GM11168 (cell line): ENCODE results near the gene TAF1B.
"Not testable (repeated sequence)": the region's sequence is repeated elsewhere in the genome, so short reads cannot be mapped to it uniquely, and the experiment has no call there.

Source experiments
- in situ Hi-C: fragments of 300-500 bp; cut with MboI; formaldehyde crosslinking; loops from one replicate; pipeline ENCODE4 v1.12.0; 2022; ENCODE audit warnings: low sequenced_read_pairs; ENCODE audit not compliant: unreplicated experiment

TAF1B gene

GRCh38 chr2:9824441-9824840 is 18.8 kb upstream of the TAF1B start:
- in situ Hi-C loops = loop anchor here (25.0 kb wide), 1 partner anchor 213 kb away; the partner anchor contains the start of gene KLF11

GRCh38 chr2:9824956-9825720 is 18.1 kb upstream of the TAF1B start:
- in situ Hi-C loops = loop anchor here (25.0 kb wide), 1 partner anchor 212 kb away; the partner anchor contains the start of gene KLF11

GRCh38 chr2:9826208-9826607 is 17.1 kb upstream of the TAF1B start:
- in situ Hi-C loops = no loop called here

- in situ Hi-C loops = no loop called here
These were observed 12.4 kb upstream of the TAF1B start for GRCh38 chr2:9830685-9831410.

GRCh38 chr2:9831670-9832069 is 11.6 kb upstream of the TAF1B start:
- in situ Hi-C loops = no loop called here

- in situ Hi-C loops = no loop called here
These were observed 10.7 kb upstream of the TAF1B start for GRCh38 chr2:9832586-9832985.

GRCh38 chr2:9835068-9835467 is 8.2 kb upstream of the TAF1B start:
- in situ Hi-C loops = not testable (repeated sequence)

- in situ Hi-C loops = no loop called here
These were observed 7.2 kb upstream of the TAF1B start for GRCh38 chr2:9836074-9836473.

- in situ Hi-C loops = no loop called here
These were observed 6.8 kb upstream of the TAF1B start for GRCh38 chr2:9836517-9836916.

GRCh38 chr2:9837451-9837850 is 5.8 kb upstream of the TAF1B start:
- in situ Hi-C loops = no loop called here

- in situ Hi-C loops = no loop called here
These were observed 4.9 kb upstream of the TAF1B start for GRCh38 chr2:9838391-9838790.

- in situ Hi-C loops = no loop called here
These were observed 616 bp upstream of the TAF1B start for GRCh38 chr2:9842487-9843228.

GRCh38 chr2:9844036-9844483 is 786 bp downstream of the TAF1B start:
- in situ Hi-C loops = no loop called here

GRCh38 chr2:9844576-9844975 is 1.3 kb downstream of the TAF1B start:
- in situ Hi-C loops = no loop called here

- in situ Hi-C loops = no loop called here
These were observed 3.3 kb downstream of the TAF1B start for GRCh38 chr2:9846554-9846953.

- in situ Hi-C loops = no loop called here
These were observed 3.9 kb downstream of the TAF1B start for GRCh38 chr2:9847140-9847539.

GRCh38 chr2:9852881-9853280 is 9.6 kb downstream of the TAF1B start:
- in situ Hi-C loops = no loop called here

- in situ Hi-C loops = no loop called here
These were observed 14.8 kb downstream of the TAF1B start for GRCh38 chr2:9857814-9858729.

- in situ Hi-C loops = no loop called here
These were observed 15.4 kb downstream of the TAF1B start for GRCh38 chr2:9858730-9859068.
